Retinal pigment epithelial cell (primary cell): ENCODE results near the gene VIPR2.

Experiments
- DNase-seq: peaks from one replicate; pipeline ENCODE4 v3.0.0-alpha.2; 2010; ENCODE audit warnings: low read depth
- H3K4me3 ChIP-seq: 2 replicates; pipeline ENCODE4 v1.5.1; 2011; ENCODE audit warnings: mild to moderate bottlenecking, low read length, control low read depth, moderate library complexity
- TF ChIP-seq, protein P1 (sequence below): conservative IDR thresholded peaks from 2 replicates; pipeline ENCODE4 v1.5.1; 2011; ENCODE audit warnings: low read depth, low read length, control low read depth, inconsistent platforms

Gene VIPR2

DNA sequence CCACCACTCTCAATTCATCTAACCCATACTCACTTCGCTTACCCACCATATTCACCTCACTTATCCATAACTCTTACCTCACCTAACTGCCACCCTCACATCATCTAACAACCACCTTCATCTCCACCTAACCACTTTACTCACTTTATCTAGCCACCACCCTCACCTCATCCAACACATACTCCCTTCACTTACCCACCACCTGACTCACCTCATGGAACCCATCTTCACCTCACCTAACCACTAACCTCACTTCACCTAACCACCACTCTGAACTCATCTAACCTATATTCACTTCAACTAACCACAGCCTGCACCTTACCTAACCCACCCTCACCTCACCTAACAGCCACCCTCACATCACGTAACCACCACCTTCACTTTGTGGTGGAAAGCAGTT is 84.2 kb downstream of the VIPR2 start:
- no peak for DNase-seq
- TF ChIP-seq, protein P1, sequence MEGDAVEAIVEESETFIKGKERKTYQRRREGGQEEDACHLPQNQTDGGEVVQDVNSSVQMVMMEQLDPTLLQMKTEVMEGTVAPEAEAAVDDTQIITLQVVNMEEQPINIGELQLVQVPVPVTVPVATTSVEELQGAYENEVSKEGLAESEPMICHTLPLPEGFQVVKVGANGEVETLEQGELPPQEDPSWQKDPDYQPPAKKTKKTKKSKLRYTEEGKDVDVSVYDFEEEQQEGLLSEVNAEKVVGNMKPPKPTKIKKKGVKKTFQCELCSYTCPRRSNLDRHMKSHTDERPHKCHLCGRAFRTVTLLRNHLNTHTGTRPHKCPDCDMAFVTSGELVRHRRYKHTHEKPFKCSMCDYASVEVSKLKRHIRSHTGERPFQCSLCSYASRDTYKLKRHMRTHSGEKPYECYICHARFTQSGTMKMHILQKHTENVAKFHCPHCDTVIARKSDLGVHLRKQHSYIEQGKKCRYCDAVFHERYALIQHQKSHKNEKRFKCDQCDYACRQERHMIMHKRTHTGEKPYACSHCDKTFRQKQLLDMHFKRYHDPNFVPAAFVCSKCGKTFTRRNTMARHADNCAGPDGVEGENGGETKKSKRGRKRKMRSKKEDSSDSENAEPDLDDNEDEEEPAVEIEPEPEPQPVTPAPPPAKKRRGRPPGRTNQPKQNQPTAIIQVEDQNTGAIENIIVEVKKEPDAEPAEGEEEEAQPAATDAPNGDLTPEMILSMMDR = no peak
- no peak overlapping the region for H3K4me3 ChIP-seq

DNA sequence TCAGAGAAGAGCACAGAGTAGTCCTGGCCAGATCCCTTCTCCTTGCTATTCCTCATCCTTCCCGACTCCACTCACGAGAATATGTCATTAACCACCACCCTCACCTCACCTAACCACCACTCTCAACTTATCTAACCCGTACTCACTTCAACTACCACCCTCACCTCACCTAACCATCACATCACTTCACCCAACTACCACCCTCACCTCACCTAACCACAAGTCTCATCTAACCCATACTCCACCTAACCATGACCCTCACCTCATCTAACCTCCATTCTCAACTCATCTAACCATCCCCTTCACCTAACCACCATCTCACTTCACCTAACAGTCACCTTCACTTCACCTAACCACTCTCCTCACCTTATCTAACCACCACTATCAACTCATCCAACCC is 85.0 kb downstream of the VIPR2 start:
- no peak for DNase-seq
- TF ChIP-seq, protein P1 = no peak
- no peak overlapping the region for H3K4me3 ChIP-seq

DNA sequence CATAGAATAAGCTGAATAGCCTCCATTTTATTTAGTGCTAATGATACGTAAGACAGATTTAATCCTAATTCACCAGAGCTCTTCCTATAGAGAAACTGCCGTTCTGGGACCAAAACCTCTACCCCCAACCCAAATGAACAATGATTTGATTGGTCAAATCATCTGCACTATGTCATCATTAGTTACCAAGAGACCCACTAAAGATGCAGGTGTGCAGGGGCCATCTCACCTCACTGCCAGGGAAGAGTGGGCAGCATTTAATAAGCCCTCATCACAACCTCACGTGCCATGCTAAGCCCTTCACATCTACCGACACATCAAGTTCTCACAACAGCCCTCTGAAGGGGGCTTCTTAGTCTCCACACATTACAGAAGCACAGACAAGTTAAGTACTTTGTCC is 87.0 kb downstream of the VIPR2 start:
- DNase-seq = no peak
- TF ChIP-seq, protein P1 = no peak
- H3K4me3 ChIP-seq = no peak overlapping the region

DNA sequence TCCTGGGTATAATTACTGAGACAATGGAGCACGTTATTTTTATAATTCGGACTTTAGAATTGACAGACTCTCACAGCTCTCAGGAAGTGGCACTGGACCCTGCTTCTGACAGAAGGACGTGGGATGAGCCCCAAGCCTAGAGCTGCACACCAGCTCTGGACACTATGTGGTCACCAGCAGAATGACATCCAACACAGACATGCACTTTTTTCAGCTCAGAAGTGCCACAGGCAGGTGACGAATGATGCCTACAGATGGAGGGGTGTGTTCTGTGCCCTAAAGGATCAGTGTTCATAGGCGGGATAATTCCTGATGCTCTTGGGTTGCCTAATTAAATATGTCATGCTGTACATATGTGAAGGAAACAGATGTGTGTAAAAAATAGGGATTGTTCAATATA is 87.9 kb downstream of the VIPR2 start:
- DNase-seq = no peak
- no peak overlapping the region for H3K4me3 ChIP-seq
- TF ChIP-seq, protein P1 = no peak

DNA sequence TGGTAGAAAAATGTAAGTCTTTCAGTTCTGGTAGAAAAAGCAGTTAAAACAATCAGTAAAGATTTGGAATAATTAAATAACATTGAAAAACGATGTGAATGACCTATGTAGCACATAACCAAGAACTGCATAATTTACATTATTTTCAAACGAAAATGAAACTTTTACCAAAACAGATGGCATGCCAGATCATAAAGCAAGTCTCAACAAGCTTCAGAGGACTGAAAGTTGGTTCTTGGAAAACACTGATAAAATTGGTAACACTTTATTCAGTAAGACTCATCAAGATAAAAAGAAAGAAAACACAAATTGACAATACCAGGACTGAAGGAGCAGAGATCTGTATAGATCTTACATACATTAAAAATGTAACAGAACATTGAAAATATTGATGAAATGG is 92.8 kb downstream of the VIPR2 start:
- TF ChIP-seq, protein P1 = no peak
- no peak overlapping the region for H3K4me3 ChIP-seq
- no peak for DNase-seq

DNA sequence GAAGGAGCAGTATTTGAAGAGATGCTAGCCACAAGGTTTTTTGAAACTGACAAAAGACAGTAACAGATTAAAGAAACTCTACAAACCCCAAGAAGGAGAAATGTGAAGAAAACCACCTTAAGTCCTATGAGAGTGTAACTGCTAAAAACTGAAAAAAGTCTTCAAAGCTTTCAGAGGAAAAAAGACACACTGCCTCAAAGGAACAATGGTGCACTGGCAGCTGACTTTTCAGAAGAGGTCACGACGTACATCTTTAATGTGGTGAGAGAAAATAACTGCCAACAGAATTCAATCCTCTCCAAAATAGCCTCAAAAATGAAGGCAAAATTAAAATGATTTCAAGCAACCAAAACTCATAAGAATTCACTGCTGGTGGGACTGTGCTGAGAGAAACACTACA is 94.0 kb downstream of the VIPR2 start:
- no peak overlapping the region for H3K4me3 ChIP-seq
- no peak for DNase-seq
- TF ChIP-seq, protein P1 = no peak

DNA sequence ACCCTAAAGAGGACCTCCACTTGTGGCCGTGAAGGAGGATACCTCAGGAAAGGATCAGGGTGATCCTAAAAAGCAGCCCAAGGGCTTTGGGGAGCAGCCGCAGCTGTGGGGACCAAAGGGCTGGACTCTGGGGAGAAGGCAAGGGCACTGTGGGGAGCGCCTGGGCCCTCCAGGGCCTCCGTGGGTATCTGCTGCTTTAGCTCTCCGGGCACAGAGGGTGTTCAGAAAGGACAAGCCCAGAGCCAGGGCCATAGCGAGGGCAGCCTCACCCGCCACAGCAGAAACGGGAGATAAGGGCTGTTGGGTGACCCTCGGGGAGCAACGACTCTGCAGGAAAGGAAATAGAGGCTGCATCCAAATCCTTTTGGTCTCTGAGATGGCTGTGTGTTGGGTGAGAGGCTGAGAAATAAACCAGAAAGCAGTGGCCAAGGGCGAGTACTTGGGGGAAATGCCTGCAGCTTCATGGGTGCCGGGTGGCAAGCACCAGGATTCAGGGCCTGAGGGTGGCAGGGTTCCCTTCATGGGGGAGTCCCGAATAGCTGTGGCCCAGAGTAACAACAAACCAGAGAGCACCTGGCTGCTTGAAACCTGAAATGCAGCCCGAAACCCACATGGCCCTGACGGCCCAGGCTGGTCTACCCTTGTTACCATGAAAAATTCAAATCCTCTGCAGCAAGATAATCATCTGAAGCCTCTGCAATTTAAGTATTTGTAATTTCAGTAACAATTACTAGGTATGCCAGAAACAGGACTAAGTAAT is 95.2 kb downstream of the VIPR2 start:
- DNase-seq = no peak
- TF ChIP-seq, protein P1 = no peak
- H3K4me3 ChIP-seq = no peak overlapping the region
